AG09309 (cell line): ENCODE data around the gene MYOF.
"Not testable (repeated sequence)": the region's sequence is repeated elsewhere in the genome, so short reads cannot be mapped to it uniquely, and the experiment has no call there.

ENCODE experiments used
- DNase-seq: peaks from one replicate; pipeline ENCODE4 v3.0.0-alpha.2; 2010; ENCODE audit warnings: low read depth
- H3K4me3 ChIP-seq: 2 replicates; pipeline ENCODE4 v1.5.1; 2011; ENCODE audit warnings: mild to moderate bottlenecking, low read depth, low read length, moderate library complexity; ENCODE audit not compliant: control insufficient read depth
- TF ChIP-seq, protein P1 (sequence below): IDR thresholded peaks from 2 replicates; pipeline ENCODE4 v1.5.1; 2011; ENCODE audit warnings: mild to moderate bottlenecking, low read depth, low read length, inconsistent platforms; ENCODE audit not compliant: insufficient read depth, control insufficient read depth; ENCODE audit errors: missing control alignments

The MYOF gene

DNA sequence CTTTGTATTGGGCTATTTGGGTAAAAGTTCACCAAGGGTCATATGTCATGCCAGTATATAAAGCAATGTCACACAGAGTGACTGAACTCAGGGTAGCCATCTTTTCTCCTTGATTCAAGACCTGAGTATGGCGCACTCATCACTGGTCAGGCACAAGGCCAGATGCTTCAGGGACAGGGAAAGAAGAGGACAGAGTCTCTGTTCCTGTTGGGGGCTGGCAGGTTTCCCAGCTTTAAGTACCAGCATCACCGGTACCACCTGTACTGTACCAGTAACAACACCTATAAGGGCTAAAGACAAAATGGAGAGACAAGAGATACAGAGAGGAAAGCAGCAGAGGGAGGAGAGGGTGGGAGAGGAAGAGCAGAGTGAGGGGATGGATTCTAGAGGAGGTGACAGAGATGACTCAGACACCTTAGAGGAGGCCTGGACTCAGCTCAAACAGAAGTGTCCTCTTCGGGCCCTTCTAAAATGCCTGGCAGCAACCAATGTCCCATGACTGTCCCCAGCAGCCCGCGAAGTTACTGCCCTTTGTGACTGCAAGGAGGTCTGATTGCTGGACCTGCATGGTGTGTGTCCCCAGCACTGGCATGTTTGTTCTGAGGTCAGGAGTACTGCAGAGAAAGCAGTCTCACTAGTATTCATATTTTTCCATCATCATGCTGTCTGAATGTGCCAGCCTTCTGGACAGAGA is 191.3 kb downstream of the MYOF start:
- no peak overlapping the region for H3K4me3 ChIP-seq
- no peak for DNase-seq
- TF ChIP-seq, protein P1, sequence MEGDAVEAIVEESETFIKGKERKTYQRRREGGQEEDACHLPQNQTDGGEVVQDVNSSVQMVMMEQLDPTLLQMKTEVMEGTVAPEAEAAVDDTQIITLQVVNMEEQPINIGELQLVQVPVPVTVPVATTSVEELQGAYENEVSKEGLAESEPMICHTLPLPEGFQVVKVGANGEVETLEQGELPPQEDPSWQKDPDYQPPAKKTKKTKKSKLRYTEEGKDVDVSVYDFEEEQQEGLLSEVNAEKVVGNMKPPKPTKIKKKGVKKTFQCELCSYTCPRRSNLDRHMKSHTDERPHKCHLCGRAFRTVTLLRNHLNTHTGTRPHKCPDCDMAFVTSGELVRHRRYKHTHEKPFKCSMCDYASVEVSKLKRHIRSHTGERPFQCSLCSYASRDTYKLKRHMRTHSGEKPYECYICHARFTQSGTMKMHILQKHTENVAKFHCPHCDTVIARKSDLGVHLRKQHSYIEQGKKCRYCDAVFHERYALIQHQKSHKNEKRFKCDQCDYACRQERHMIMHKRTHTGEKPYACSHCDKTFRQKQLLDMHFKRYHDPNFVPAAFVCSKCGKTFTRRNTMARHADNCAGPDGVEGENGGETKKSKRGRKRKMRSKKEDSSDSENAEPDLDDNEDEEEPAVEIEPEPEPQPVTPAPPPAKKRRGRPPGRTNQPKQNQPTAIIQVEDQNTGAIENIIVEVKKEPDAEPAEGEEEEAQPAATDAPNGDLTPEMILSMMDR, result no peak

DNA sequence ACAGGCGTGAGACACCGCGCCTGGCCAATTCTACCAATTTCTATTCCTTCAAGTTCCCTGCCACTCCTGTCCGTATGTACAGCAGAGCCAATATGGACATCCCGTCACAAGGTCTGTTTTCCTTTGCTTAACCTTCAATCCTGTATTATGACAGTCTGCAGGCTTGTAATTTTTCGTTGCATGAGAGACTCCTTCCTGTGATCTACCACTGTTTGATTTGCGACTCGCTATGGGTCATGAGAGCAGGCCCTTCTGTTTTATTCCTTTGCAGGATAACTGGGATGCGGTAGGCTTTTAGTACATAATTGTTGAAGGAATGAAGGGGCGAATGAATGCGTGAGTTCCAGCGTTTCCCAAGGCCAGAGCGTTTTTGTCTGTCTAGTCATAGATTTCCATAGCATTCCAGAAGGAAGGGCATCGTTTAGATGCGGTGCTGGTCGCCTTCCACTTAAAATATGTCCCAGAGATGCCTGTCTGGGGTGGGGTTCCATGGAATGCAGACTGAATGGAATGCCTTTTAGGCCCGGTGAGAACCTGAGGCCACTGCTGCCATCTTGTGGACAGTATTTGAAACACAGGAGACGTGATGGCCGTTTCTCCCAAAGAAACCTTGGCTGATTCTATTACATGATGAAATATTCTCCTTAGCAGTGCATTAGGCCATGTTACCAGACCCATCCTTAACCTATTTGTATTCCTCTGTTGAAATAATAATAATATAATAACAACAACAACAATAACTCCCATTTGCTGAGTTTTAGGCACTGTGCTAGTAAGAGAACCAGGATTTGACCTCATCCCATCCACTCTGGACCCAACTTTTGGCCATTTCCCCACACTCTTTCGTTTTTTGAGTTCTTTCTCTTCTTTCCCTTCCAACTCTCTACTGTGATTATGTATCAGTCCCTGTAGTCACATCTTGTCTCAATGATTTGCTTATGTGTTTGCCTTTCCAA is 193.2 kb downstream of the MYOF start:
- H3K4me3 ChIP-seq, result no peak overlapping the region
- TF ChIP-seq, protein P1, result peak; percentile 78
- DNase-seq, result peak; percentile 92

DNA sequence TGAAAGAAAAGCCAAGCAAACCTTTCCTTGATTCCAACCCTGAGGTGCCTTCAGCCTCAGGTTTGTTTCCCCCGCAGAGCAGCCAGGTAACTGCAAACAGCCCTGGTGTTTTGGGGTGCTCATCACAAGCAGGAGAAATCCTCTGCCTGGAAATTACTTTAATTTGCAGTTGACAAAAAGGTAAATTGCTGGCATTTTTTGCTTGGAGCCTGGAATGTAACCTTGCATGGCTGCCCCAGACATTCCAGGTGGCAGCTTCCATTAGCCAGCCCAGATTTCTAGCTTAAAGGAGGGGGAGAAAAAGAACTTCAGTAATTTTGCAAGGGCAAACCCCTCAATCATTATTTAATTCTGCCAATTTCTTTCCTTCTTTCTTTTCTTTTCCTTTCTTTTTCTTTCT is 194.4 kb downstream of the MYOF start:
- H3K4me3 ChIP-seq, result no peak overlapping the region
- TF ChIP-seq, protein P1, result no peak
- no peak for DNase-seq

DNA sequence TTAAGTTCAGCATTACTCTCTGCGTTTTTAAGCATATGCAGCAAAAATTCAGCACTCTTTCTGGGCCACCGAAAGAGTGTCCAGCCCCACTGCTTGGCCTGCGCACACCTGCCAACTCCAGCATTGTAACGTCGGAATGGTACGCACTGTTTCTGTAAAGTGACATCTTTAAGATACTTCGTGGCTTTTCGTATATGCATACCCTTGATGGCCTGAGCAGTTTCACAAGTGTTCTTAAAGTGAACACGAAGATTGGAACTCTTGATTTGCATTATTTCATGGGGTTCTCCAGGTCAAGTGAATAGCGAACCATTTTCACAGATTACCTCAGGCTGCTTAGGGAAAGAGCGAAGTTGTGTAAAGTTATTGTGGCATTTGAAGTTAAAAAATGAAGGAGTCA is 197.9 kb downstream of the MYOF start:
- DNase-seq, H3K4me3 ChIP-seq: not testable (repeated sequence)

DNA sequence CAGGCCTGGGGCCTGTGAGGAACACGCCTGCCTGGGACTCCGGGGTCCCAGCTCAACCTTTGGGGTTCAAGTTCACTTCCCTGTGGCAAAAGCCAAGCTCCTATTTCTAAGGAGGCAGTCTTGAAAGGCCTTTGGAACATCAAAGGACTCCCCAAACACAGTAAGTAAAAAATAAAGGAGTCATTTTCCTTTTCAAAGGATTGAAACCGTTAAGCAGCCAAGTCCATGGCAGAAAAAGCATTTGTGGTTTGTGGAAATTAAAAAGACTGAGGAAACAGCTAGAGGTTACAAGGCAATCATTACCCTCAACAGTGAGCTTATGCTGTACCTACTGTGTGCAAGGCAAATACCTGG is 200.8 kb downstream of the MYOF start:
- no peak for DNase-seq
- TF ChIP-seq, protein P1, result no peak
- H3K4me3 ChIP-seq, result no peak overlapping the region

DNA sequence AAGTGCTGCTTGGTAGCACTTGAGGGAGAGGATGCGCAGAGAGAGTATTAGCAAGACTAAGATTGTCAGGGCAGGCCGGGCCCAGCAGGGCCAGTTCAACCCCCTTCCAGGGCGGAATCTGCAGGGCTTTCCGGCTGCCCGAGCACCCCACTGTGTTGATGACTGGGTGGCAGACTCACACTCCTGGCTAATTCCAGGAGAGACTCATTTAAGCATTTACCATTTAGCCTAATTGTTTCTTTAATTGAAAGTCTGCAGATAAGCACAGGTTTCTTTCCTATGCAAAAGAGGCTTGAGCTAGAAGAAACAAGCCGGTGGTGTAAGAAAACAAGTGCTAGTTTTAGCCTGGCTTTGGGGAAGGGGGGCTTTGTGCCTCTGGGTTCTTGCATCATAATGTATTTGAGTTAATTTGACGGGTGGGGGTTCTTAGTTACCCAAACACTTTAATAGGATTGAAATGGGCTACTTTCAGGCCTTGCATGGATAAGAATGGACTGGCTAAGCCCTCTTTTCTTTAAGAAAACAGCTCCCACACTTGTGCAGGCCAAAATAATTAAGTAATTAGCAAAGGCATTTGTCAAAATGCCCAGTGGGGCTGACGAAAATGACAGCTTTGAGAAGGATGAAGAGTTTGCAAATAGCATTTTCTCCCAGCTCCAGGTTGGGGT is 201.3 kb downstream of the MYOF start:
- TF ChIP-seq, protein P1, result no peak
- H3K4me3 ChIP-seq, result no peak overlapping the region
- no peak for DNase-seq
